Lower leg skin (tissue), 4 donors: Measurements from ENCODE around the gene DDR1. TPM values are rescaled to one million over a fixed set of nuclear protein-coding genes. Genes with fewer than 3 reads are reported as not detected.

ENCODE experiments used
- DNase-seq, 2 donors: peaks; one replicate each; pipeline ENCODE4 v3.0.0-alpha.2; 2019; ENCODE audit warnings: low spot score in 2 of 2
- H3K4me3 ChIP-seq: fragments of 200-600 bp; sonication (generic); 2 replicates; pipeline ENCODE4 v1.5.1; 2017; ENCODE audit warnings: mild to moderate bottlenecking, low read depth; ENCODE audit not compliant: poor library complexity, severe bottlenecking
- POLR2A ChIP-seq, 2 donors: fragments of 450-650 bp; IDR thresholded peaks; one replicate each; pipeline ENCODE4 v1.6.1; 2016 to 2017; ENCODE audit warnings: antibody characterized with exemption in 2 of 2, mild to moderate bottlenecking in 1 of 2, moderate library complexity in 1 of 2
- WGBS, 2 donors: methylation state at CpG; one replicate each; pipeline ENCODE4 v1.1.5; 2018; 5-methylcytosine and 5-hydroxymethylcytosine counted together
- intact Hi-C: fragments of 100-400 bp; cut with DNase I; formaldehyde crosslinking; loops from one replicate; pipeline ENCODE4 v1.15.0; 2023; ENCODE audit warnings: low total_unique reads
- total RNA-seq, 4 donors: library from RNA; depleted of rRNA; stranded (reverse); fragments of >200 nt; gene quantifications; one replicate each; pipeline ENCODE4 v1.1.0, GENCODE V29; 2016
- TF ChIP-seq, protein P1 (sequence below), 3 donors: fragments of 450-650 bp; IDR thresholded peaks; one replicate each; pipeline ENCODE4 v1.5.1; 2016; ENCODE audit warnings: antibody characterized with exemption in 3 of 3, mild to moderate bottlenecking in 3 of 3, moderate library complexity in 2 of 3

The DDR1 gene
- total RNA-seq, 4 donors from 2014 or later, result 140 to 221 (median 194) TPM

DNA sequence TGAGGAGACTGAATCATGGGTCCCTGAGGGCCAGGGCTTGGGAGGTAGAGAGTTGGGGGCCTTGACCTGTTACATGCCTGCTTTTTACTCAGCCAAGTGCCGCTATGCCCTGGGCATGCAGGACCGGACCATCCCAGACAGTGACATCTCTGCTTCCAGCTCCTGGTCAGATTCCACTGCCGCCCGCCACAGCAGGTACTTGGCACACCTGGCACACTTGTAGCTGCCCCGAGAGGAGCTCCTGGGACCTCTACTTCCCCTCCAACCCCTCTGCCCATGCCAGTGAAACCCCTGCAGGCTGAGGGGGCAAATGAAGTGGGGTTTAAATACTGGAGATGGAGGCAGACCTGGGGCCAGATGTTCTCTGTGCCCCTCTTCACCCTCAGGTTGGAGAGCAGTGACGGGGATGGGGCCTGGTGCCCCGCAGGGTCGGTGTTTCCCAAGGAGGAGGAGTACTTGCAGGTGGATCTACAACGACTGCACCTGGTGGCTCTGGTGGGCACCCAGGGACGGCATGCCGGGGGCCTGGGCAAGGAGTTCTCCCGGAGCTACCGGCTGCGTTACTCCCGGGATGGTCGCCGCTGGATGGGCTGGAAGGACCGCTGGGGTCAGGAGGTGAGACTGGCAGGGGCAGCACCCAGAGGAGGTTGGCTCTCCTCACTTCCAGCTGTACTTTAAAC lies 4.6 kb downstream of the DDR1 start:
- H3K4me3 ChIP-seq, result no peak overlapping the region
- DNase-seq, result peak in 1 of 2 donors; percentile 82
- 81 to 82% methylated on average over 17 of the region's 18 CpGs for WGBS, 2 donors
- intact Hi-C loops, result no loop called here
- TF ChIP-seq, protein P1, sequence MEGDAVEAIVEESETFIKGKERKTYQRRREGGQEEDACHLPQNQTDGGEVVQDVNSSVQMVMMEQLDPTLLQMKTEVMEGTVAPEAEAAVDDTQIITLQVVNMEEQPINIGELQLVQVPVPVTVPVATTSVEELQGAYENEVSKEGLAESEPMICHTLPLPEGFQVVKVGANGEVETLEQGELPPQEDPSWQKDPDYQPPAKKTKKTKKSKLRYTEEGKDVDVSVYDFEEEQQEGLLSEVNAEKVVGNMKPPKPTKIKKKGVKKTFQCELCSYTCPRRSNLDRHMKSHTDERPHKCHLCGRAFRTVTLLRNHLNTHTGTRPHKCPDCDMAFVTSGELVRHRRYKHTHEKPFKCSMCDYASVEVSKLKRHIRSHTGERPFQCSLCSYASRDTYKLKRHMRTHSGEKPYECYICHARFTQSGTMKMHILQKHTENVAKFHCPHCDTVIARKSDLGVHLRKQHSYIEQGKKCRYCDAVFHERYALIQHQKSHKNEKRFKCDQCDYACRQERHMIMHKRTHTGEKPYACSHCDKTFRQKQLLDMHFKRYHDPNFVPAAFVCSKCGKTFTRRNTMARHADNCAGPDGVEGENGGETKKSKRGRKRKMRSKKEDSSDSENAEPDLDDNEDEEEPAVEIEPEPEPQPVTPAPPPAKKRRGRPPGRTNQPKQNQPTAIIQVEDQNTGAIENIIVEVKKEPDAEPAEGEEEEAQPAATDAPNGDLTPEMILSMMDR (IDR thresholded peaks at IDR 0.05), result no peak
- TF ChIP-seq POLR2A (IDR thresholded peaks at IDR 0.05), result no peak

GRCh38 chr6:30889496-30889885 lies 5.2 kb downstream of the DDR1 start:
- intact Hi-C loops, result no loop called here
- WGBS, 2 donors, result 59 to 69% methylated on average over 4 of the region's 4 CpGs
- TF ChIP-seq, protein P1 (IDR thresholded peaks at IDR 0.05), result no peak
- TF ChIP-seq POLR2A (IDR thresholded peaks at IDR 0.05), result no peak
- H3K4me3 ChIP-seq, result no peak overlapping the region
- peak in 1 of 2 donors; percentile 10 for DNase-seq

- no peak for TF ChIP-seq POLR2A (IDR thresholded peaks at IDR 0.05)
- TF ChIP-seq, protein P1 (IDR thresholded peaks at IDR 0.05), result no peak
- H3K4me3 ChIP-seq, result no peak overlapping the region
- intact Hi-C loops, result no loop called here
- DNase-seq, result peak in 1 of 2 donors; percentile 67
- 48 to 71% methylated on average over 14 of the region's 14 CpGs for WGBS, 2 donors
Observed at GRCh38 chr6:30889921-30890645, 5.8 kb downstream of the DDR1 start.

- intact Hi-C loops, result no loop called here
- H3K4me3 ChIP-seq, result no peak overlapping the region
- 80 to 84% methylated on average over 6 to 12 of the region's 12 CpGs for WGBS, 2 donors
- DNase-seq, result peak in 1 of 2 donors; percentile 79
- TF ChIP-seq, protein P1 (IDR thresholded peaks at IDR 0.05), result no peak
- TF ChIP-seq POLR2A (IDR thresholded peaks at IDR 0.05), result no peak
Observed at GRCh38 chr6:30890646-30891449, 6.5 kb downstream of the DDR1 start.

- DNase-seq, result no peak
- intact Hi-C loops, result no loop called here
- WGBS, 2 donors, result 81 to 89% methylated on average over 4 of the region's 4 CpGs
- TF ChIP-seq, protein P1 (IDR thresholded peaks at IDR 0.05), result no peak
- no peak for TF ChIP-seq POLR2A (IDR thresholded peaks at IDR 0.05)
- no peak overlapping the region for H3K4me3 ChIP-seq
Observed at GRCh38 chr6:30891450-30891723, 7.1 kb downstream of the DDR1 start.
